HG03159 (cell line): ENCODE results near the gene CYP3A5.
"Not testable (repeated sequence)": the region's sequence is repeated elsewhere in the genome, so short reads cannot be mapped to it uniquely, and the experiment has no call there.

Source experiments
- ATAC-seq: cut with Tn5 transposase; IDR thresholded peaks from one replicate; pipeline ENCODE4 v1.9.1; 2021; ENCODE audit warnings: mild to moderate bottlenecking, moderate library complexity; ENCODE audit not compliant: unreplicated experiment

CYP3A5 gene

DNA sequence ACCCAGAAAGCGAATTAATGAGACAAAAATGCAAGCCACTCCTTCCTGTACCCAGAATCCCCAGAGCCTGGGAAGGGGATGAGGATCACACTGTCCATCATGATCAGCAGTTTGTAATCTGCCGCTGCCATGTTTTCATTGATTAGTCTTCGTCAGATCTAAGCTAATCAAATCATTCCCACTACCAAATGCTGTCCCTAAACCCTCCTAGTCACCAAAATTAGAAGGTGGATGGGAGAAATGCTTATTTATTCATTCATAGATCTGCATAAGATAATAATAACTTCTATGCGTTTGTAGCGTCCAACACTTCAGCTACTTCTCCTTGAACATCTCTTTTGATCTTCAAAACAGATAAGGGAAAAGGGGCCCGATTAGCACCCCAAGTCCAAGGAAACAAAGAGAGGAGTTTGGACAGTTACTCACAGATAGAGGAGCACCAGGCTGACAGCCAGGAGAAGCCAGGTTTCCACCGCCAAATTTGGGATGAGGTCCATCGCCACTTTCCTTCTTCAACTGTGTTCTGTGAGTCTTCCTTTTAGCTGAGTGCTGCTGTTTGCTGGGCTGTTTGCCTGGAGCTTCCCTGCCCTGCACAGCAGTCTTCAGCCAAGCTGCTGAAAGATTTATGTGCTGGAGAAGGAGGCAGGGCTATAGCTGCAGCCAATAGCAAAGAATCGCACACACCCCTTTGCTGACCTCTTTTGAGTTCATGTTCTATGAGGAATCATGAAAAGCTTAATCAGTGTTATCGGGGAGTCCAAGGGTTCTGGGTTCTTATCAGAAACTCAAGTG lies at the start of gene CYP3A5:
Gene CYP3A5, minus strand, starts transcription at position 597 of the 792 bp plus-strand sequence. Its CDS starts 100 bp downstream, at position 497.
- no peak for ATAC-seq

DNA sequence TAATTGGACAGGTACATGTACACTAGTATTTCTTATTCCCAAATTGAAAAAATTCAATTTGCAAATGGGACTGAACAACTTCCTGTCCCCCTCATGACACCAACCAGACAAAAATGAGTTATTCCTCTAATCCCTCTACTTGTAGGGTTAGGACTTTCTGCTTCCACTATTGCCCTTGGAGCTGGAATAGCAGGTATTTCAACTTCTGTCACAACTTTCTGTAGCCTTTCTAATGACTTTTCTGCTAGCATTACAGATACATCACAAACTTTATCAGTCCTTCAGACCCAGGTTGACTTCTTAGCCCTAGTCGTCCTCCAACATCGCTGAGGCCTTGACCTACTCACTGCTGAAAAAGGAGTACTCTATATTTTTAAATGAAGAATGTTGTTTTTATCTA lies 48.8 kb upstream of the CYP3A5 start:
- no peak for ATAC-seq

DNA sequence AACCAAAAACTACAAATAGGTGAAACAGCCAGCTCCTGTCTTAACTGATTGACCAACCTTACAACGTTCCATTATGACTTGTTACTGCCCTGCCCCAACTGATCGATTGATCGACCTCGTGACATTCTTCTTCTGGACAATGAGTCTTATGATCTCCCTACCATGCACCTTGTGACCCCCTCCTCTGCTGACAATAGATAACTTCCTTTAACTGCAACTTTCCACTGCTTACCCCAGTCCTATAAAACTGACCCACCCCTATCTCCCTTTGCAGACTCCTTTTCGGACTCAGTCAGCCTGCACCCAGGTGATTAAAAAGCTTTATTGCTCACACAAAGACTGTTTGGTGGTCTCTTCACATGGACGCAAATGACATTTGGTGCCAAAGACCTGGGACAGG lies 43.4 kb upstream of the CYP3A5 start:
- ATAC-seq = not testable (repeated sequence)

DNA sequence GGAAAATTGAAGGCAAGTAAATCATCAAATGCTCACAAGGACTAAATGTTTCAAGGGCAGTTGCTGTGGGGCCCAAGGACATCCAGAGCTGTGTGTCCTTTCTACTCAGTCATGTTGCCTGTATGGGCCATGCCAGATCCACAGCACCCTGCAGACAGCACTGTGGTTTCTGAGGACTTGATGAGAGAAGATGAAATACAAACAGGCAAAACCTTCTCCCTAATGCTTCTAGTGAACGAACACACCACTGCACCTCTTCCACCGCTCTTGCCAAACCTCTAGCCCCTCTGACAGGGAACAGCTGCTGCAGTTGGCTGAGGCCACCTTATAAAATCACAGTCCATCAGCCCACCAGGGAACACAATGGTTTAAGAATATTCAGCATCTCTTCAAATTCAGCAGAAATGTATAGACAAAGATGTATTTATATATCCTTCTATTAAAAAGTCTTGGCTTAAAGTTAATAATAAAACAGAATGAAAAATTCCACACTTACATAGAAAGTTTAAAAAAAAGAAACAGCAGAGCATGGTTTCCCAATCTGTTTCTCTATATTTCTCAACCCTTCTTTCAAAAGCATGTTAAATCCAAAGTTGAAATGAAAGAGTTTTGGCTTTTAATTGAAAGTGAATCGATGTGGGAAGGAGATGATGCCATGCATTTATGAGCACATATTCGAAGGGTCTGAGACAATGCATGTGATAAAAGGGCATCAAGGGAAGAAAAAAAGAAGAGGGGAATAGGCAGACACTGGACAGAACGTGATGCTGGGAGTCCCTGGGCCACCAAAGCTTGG lies 41.2 kb upstream of the CYP3A5 start:
- no peak for ATAC-seq

DNA sequence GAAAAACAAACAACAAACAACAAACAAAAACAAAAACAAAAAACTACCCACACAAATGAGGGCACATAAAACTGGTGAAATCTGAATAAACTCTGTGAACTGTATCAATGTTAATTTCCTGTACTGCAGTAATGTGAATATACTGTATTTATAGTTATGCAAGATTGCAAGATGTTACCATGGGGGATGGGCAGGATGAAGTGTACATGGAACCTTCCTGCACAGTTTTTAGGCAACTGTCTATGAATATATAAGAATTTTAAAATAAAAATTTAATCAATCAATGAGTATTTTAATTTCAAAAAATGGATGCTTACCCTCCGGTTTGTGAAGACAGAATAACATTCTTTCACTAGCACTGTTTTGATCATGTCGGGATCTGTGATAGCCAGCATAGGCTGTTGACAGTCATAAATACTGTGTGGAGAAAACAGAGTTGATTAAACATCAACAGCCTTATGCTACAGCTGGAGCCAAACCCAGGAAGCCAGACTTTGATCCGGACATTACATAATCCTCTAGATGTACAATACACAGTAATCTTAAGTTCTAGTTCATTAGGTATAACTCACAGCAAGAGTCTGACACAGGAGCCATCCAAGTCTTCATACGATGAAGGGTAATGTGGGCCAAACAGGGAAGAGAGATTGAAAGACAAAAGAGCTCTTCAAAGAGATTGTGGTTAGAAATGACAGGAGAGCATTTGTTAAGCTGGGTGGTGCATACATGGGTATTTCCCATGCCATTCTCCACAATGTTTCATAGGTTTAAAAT lies 40.4 kb upstream of the CYP3A5 start:
- no peak for ATAC-seq

DNA sequence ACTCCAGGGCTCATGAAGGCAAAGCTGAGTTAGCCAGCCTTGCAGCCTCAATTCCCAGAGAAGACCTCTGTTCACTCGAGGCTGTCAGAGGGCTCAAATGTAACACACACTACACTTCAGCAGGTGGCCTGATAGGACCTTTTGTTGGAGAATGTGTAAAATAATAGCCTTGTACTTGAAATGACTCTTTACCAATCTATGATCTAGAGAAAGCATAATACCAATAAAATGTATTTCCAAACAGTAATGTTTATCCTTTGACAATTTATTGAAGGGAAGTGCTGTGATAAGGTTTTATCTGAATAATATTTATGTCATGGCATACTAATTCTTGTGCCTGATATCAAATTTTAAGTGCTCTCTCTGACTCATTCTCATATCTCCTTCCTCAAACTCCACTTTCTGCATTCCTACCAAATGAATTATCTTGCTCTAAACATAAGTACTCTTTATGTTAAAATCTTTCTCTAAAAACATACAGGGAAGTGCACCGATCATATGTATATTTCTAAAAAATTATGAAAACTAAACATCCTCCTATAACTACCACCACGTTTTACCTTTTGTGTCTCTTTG lies 34.3 kb upstream of the CYP3A5 start:
- no peak for ATAC-seq

DNA sequence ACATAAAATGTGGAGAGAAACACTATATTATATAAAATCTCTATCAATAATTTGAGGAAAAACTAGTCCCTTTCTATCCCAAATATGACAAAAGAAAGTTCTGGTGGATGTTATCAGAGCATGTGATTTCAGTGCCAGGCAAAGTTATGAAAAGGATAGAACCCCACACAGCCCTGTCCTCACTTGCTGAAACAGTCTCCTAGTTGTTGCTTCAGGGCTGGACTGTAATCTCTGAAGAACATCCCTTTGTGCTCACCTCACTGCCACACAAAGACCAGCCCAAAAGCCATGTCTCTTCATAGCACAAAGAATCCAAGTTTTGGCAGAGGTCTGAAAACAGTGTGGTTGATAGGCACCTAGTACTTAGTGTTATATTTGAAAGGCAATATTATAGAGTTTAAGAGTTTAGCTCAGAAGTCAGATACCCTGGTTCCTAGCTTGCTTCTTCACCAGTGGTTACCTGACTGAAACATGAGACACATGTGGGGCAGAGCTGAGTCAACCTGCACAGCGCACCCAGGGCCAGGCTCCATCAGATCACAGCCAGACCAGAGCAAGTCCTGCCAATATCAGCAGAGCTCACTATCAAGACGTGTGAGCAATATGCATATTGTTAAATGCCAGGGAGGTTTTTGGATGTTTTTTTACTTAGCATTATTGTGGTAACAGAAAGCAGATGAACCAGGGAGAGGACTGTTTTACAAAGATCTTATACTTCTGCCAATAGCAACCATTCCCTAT lies 30.2 kb upstream of the CYP3A5 start:
- no peak for ATAC-seq

- ATAC-seq = no peak
Measured at GRCh38 chr7:99709260-99709659, 29.5 kb upstream of the CYP3A5 start.

- no peak for ATAC-seq
Measured at GRCh38 chr7:99707096-99707495, 27.3 kb upstream of the CYP3A5 start.

DNA sequence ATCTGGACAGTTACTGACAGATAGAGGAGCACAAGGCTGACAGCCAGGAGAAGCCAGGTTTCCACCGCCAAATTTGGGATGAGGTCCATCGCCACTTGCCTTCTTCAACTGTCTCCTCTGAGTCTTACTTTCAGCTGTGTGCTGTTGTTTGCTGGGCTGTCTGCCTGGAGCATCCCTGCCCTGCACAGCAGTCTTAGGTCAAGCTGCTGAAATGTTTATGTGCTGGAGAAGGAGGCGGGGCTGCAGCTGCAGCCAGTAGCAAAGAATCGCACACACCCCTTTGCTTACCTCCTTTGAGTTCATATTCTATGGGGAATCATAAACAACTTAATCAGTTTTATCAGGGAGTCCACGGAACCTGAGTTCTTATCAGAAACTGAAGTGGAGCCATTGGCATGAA lies 20.1 kb upstream of the CYP3A5 start:
- no peak for ATAC-seq

DNA sequence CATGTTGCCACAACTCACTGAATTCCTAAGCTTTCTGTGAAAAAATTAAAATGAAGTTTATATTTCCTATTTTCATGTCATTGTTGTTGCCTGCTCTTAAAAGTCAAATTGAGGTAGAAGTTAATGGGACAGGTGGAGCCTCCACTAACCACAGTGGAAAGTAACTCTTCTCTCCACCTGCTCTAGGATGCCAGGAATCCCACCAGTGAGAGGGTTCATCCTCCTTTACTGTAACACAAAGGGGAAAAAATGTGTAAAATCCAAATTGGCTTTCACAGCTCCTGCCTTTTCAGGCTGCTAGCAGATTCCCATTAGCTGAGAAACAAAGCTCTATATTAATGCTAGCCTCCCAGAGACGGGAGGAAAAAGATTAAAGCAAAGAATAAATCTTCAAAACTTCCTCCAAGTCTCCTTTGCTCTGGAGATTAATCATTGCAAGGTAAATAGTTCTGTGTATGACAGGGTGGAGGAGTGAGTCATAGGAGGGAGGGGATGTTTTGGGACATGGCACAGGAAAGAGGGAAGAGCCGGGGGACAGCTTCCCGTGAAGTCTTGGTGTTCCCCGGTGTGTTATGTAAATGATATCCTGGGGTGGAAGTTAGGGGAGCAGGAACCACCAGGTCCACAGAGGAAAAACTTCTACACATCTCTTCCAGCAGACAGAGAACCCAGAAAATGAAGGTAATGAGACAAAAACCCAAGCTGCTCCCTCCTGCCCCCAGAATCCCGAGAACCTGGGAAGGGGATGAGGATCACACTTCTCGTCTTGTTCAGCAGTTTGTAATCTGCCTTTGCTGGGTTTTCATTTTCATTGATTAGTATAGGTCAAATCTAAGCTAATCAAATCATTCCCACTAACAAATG lies 19.3 kb upstream of the CYP3A5 start:
- not testable (repeated sequence) for ATAC-seq

- no peak for ATAC-seq
Measured at GRCh38 chr7:99694912-99695304, 15.1 kb upstream of the CYP3A5 start.

DNA sequence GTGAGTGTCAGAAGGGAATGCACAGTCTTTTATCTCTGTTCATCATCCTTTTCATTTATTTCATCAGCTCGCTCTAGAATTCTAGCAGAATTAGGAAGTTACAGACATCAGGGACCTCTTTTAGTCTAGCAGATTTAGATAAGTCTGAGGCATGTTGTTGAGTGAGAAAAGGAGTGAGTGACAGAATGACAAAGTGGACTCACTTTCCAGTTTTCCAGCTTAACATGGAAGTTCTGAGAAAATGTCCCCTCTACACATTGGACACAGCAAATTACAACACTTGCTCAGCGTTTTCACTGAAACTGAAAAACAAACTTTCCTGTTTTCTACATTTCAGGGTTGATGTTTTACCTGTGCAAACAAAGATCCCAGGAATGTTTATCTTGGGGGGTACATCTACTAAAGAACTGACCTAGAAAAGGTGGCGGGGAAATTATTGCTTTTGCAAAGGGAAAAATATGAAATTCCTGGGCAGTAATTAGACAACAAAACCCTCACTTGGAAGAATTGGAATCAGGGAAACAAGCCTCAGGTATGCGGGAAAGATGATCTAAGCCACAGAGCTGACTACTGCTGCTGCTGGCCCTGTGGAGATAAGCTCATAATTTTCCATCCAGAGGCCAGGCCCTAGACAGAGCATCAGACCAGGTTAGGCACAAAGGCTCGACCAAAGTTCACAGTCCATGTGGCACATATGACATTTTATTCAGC lies 14.6 kb upstream of the CYP3A5 start:
- no peak for ATAC-seq

GRCh38 chr7:99693427-99694200 lies 13.8 kb upstream of the CYP3A5 start:
- no peak for ATAC-seq

DNA sequence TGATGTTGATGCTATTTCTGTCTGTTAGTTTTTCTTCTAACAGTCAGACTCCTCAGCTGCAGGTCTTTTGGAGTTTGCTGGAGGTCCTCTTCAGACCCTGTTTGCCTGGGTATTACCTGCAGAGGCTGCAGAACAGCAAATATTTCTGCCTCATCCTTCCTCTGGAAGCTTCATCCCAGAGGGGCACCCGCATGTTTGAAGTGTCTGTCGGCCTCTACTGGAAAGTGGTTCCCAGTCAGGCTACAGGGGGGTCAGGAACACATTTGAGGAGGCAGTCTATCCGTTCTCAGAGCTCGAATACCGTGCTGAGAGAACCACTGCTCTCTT lies 13.3 kb upstream of the CYP3A5 start:
- ATAC-seq = no peak

GRCh38 chr7:99692563-99692962 lies 12.8 kb upstream of the CYP3A5 start:
- not testable (repeated sequence) for ATAC-seq

- ATAC-seq = not testable (repeated sequence)
Measured at GRCh38 chr7:99691658-99692057, 11.9 kb upstream of the CYP3A5 start.

DNA sequence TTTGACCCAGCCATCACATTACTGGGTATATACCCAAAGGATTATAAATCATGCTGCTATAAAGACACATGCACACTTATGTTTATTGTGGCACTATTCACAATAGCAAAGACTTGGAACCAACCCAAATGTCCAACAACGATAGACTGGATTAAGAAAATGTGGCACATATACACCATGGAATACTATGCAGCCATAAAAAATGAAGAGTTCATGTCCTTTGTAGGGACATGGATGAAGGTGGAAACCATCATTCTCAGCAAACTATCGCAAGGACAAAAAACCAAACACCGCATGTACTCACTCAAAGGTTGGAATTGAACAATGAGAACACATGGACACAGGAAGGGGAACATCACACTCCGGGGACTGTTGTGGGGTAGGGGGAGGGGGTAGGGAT lies 11.1 kb upstream of the CYP3A5 start:
- ATAC-seq = not testable (repeated sequence)
